NT2/D1 (cell line): Measurements from ENCODE around the gene NLGN4X.

Experiments used
- SUZ12 ChIP-seq: IDR thresholded peaks from 2 replicates; pipeline ENCODE4 v1.6.1; 2011; ENCODE audit not compliant: insufficient read length, insufficient read depth; ENCODE audit errors: extremely low read depth
- YY1 ChIP-seq: IDR thresholded peaks from 2 replicates; pipeline ENCODE4 v1.6.1; 2011; ENCODE audit not compliant: insufficient read length, insufficient read depth

DNA sequence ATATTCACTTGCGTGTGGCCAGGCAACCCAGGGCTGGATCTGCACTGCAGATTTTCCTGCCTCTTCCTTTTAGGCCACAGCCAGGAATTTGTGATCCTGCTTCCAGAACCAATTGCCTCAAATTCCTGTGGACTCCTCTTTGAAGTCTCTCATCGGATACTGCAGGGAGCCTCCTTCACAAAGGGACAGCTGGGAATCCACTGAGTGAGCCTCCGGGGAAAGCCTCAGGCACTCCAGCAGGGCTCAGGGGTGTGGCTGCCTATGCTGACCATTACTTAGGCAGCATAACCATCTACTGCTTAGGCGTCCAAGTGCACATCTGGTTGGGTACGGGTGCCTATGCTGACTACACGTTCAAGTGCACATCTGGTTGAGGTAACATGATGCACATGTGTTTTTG lies 321.5 kb downstream of the NLGN4X start:
- TF ChIP-seq SUZ12 (no peak), YY1 (no peak)
